HG02938 (cell line): Measurements from ENCODE around the gene AVPR1B.

Experiments
- ATAC-seq: cut with Tn5 transposase; IDR thresholded peaks from one replicate; pipeline ENCODE4 v1.9.1; 2021; ENCODE audit warnings: mild to moderate bottlenecking, moderate library complexity; ENCODE audit not compliant: unreplicated experiment

The AVPR1B gene

DNA sequence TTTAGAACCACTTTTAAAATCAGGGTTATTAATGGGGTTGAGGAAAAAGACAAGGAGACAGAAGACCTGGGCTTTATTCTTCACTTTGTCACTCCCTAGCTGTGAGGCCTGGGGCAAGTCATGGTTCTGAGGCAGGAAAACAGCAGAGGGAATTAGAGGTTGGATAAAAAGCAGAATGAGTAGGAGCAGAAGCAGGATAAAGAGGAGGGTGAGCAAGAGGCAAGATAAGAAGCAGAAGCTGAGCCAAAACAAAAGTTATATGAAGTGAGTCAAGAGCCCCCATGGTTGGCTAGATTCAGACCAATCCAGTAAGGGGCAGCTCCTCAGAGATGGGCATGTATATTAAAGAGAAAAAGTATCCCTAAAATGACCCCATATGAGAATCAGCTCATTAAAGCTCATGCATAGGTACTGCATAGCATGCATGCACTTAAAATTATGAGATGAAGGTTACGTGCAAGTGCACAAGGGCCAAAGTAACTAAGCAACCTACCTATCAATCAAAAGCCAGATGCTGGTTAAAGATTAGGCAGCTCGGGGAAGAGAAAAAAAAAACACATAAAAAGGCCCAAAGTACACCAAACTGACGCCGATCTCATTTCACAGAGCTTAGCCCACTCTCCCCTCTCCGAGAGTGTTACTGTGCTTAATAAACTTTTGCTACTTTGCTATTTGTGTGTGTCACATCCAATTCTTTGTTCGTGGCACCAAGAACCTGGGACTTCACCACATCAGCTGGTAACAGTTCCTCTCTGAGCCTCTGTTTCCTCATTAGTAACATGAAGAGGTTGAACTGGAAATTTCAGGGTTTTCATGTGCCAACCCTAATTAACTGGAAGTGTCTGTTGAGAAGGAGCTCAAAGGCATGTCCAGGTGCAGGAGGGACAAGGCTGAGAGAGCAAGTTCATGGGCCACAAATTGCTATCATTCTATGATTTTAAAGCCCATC is 2.2 kb downstream of the AVPR1B start:
- no peak for ATAC-seq

DNA sequence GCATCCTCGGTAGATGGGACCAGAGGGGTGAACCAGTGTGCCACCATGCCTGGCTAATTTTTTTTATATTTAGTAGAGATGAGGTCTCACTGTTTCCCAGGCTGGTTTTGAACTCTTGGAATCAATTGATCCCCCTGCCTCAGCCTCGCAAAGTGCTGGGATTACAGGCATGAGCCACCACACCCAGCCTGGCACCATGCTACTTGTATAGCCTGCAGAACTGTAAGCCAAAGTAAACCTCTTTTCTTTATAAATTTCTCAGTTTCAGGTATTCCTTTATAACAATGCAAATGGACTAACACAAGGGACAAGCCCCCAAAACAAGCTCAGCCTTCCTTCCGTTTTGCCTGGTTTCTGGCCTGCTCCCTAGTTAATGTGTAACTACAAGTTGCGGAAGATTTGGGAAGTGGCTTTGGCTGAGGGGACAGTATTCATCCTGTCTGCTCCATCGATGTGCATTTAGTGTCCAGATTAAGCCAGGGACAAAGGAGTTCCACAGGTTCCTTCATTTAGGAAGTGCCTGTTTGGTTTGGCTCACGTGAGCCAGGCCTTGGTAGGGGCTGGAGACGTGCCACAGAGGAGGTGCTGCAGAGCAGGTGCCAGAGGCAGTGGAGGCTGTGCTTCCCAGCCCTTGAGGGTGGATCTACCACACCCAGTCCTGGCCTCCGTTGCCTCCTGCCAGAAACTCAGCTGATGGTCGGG is 4.4 kb downstream of the AVPR1B start:
- ATAC-seq = no peak

DNA sequence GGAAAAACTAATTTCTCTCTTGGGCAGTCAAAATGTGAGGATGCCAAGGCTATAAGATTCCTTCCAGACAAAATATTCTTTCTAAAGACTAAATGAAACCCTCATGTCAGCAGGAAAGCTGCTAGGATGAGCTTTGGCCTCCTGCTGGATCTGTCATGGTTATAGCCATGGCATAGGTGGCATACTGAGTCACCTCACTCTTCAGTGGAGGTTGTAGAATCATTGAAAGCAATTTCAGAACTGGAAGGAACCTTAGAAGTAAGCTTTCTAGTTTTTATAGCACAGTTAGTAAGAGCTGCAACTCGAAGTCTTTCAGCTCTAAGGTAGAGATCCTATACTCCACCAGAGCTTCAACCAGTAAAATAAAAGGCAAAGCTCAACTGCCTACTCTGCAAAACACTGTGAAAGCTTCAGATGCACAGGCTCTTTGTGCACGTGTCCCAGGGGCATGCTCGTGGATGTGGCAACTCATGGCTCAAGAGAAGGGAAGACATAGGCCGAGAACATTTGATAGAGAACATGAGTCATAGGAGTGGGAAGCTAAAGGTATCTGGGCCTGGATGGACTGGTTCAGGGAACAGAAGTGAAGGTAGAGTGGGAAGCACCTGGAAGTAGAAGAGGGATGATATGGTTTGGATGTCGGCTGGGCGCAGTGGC is 5.8 kb downstream of the AVPR1B start:
- no peak for ATAC-seq

DNA sequence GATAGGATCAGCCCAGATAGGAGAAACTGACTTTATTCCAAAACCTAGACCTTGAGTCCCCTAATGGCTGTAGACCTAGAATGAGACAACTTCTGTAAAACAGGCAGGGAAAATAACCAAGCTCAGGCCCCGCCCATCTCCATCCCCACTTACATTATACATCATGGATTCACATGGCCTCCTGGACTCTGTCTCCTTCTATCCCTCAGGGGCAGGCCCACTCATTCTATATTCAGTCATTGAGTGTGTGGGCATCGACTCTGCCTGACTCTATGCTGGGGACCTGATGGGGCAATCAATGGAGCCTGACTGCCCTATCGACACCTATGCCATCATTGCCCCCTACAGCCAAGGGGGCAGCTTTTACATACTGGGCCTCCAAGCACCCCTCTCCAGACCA is 6.4 kb downstream of the AVPR1B start:
- no peak for ATAC-seq

DNA sequence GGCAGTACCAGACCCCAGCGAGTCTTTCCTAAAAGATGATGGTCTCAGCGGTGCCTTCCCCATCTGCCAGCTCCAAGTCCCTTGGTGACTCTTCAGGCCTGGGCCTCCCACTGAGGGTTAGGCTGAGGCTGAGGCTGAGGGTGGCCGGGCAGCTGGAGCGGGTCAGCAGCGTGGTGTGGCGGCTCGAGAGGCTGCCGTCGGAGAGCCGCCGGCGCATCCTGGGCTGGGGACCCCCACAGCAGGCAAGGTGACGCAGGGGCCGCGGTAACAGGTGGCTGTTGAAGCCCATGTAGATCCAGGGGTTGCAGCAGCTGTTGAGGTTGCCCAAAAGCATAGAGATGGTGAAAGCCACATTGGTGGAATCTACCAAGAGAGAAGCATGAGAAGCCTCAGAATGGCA is 7.0 kb downstream of the AVPR1B start:
- ATAC-seq = no peak

DNA sequence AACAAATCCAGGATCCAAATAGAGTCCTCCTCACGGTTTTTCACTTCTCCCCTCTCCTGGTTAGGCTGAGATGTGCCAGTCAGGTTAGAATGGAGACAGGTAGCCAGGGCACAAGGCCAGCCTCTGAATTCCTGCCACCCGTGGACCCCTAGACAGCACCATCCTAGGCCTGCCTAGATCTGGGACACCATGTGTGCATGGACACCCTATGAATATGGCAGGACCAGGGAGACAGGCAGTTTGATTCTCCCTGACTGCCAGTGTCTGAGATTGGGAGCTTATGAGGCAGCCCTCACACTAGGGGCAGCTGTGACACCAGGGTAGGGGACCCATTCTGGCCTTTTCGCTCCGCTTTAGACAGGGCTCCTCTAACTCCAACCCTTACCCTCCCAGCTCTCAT is 7.5 kb downstream of the AVPR1B start:
- ATAC-seq = no peak

DNA sequence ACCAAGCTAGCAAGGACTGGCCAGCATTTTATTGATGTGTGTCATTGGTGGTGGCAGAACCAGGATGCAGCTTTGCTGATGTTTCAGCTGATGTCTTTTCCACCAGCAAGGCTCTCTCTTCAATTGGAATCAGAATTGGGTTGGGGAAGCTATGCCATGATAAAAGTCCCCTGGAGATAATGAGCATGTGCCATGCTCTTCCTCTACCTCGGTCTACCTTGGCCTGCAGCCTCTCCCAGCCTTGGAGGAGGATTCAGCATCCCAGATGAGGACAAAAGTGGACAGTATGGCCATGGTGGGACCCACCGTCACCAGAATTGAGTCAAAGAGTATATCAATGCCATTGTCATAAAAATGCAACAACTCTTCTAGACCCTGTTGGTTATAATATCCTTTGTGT is 8.6 kb downstream of the AVPR1B start:
- no peak for ATAC-seq

DNA sequence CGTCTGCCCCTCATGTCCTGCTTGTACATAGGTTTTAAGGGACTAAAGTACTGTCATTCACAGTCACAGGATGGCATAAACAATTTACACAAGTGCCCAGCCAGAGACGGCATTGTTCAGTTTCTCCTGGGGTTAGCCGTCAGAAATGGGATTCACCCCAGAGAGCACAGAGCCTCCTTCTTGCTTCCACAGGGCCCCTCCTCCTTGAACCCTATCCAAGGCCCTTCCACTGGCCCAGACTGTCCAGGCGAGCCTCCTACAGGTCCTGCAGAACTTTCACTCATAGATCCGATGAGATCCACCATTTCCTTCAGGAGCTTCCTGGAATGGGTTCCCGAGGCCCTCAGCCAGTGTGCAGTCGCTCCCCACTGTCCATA is 10.0 kb downstream of the AVPR1B start:
- no peak for ATAC-seq

DNA sequence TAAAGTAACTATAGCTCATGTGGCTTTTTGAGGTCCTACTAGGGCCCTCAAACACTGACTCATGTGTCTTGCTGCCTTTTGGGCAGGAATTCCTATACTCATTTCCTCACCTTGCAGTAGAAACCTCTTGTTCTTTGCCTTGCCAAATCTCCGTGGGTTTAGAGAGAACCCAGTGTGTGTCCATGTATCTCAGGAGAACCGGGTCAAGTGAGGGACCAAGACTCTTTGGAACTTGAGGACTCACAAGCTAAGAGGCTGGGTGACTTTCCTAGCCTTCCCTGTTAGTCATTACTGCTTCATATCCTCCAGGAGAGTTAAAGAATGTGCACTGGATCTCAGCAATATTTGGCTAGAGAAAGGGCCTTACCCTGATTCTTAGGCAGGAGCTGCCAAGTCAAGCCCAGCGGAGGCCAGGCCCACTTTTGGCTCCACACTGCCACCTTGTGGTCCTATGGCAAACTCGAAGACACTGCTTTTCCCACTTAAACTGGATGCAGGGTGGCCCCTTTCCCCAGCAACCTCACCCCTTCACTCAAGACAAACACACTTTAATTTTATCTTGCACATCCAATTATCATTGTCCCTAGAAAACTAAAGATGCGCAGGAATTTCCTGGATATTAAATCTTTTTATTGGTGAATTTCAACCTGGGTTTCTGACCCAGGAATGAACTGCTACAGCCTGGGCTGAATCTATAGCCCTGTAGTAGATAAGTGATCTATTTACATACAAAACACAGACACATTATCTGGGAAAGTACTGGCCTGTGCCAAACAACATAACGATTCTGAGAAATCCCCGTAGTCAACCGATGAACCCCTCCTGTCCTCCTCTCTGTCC is 10.6 kb downstream of the AVPR1B start:
- no peak for ATAC-seq

DNA sequence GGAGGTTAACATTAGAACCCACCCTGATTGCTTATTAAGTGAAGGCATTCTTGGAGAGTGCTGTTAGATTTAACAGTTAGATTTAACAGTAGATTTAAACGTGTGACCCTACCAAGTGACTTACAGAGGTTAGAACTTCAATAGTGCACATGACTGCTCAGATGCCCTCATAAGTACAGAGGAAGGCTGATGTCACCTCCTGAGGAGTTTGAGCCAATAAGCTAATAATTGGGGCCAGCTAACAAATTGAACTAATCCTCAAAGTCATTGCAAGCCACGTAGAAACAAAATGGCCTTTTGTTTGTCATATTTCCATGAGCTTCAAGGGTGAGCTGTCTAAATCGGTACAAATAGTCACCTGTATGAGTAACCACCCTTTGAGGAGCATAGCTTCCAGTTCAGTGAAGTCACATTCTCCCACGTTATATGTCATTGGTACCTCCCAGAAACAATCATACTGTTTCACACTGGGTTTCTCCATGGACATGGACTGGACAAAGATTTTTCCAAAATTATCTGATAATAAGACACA is 11.7 kb downstream of the AVPR1B start:
- ATAC-seq = no peak

DNA sequence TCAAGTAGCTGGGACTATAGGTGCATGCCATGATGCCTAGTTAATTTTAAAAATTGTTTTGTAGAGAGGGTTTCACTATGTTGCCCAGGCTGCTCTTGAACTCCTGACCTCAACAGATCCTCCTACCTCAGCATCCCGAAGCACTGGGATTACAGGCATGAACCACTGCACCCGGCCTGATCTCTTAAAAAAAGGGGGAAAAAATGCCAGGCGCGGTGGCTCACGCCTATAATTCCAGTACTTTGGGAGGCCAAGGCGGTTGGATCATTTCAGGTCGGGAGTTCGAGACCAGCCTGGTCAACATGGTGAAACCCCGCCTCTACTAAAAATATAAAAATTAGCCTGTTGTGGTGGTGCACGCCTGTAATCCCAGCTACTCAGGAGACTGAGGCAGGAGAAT is 13.2 kb downstream of the AVPR1B start:
- no peak for ATAC-seq

DNA sequence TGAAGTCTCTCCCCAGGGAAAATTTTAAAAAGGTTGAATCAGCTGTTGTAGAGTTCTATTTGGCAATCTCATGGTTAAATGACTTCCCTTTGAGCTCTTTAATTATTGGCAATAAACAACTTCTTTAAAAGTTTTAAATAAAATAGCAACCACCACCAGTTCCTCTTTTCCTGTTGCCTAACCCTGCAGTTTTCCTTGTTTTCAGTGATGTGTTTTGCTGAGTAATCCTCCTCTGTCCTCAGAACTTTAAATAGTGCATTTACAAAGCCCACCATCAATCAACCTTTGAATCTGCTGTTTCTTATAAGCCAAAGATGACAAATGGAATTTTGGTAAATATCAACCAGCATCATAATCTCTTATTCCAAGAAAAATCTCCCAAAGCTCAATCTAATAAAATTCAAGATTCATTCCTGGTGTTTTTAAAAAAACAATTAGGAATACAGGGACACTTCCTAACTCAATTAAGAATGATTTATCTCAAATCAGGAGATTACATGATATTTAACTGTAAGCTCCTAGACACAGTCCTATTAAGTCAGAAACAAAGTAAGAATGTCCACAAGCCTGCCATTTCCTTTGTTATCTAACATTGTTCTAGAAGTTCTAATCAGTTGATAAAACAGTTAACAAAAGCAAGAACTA is 14.8 kb downstream of the AVPR1B start:
- ATAC-seq = no peak

DNA sequence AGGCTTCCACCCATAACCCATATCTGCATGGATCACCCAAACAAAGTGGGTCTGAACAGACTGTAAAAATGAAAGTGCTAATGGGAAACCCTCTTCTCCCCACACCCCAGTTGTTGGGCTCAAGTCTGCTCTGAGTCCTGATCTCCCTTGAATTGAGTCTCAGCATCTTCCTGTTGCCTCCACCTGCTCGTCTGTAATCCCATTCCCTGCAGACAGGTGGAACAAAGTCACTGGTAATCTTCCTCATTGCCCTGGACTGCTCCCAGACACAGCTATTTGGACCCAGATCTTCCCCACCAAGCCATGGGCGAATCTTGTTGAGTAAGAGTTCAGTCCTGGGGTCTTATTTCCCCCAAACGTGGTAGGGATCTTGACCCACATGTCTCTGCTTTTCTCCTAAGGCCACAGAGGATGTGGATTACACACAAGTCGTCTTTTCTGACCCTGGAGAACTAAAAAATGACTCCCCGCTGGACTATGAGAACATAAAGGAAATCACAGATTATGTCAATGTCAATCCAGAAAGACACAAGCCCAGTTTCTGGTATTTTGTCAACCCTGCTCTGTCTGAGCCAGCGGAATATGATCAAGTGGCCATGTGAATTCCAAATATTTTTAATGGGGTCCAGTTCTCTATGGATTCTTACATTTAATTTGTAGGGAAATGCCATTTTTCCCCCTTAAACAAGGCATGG is 15.7 kb downstream of the AVPR1B start:
- ATAC-seq = no peak

DNA sequence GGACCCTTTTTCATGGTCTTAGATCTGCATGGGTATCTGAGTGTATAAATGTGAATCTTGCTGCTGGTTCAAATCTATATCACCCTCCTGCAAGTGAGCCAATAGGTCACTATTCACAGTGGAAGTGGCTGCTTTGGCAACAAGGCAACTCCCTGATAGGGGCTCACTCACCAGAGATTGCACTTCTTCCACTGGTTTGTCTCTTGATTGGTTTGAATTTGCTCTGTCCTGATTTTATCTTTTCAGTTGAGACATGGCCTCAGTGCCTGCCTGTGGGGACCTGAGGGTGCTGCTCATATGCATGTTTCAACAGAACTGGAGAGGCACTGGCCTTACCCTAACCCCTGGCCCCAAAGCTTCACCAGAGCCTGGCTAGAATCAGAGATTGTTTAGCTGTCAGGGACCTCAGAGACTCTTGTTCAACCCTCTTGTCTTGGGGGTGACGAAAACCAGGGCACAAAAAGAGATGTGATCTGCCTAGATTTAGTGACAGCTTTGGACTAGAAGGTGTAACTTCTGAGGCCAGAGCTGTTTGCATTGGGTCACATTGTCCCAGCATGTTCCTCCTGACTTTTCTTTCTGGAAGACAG is 16.9 kb downstream of the AVPR1B start:
- ATAC-seq = no peak

DNA sequence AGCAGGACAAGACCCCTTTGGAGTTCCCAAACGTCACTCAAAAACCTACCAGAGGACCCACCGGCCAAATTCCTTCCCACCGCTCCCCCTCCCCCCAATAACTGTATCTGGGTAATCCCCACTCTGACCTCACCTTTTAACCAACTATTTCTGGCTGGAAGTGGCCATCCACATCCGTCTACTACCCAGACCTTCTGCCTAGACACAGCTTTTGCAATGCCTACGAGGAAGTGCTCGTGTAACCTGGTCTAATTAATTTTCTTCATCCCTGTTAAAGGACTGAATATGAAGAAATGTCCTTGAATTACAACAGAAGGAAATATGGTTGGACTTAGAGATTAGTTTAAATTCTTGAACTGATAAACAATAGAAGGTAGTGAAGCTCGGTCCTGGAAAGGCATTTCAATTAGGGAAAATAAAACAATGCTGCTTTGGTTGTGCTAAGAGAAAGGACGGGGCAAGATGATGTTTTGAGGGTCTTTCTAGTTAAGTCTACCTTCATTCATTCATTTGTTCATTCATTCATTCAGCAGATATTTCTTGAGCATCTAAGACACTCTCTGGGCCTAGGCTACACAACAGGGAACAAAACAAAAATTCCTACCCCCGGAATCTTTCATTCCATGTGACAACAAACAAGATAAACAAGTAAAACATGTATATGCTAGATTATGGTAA is 18.8 kb downstream of the AVPR1B start:
- ATAC-seq = no peak

DNA sequence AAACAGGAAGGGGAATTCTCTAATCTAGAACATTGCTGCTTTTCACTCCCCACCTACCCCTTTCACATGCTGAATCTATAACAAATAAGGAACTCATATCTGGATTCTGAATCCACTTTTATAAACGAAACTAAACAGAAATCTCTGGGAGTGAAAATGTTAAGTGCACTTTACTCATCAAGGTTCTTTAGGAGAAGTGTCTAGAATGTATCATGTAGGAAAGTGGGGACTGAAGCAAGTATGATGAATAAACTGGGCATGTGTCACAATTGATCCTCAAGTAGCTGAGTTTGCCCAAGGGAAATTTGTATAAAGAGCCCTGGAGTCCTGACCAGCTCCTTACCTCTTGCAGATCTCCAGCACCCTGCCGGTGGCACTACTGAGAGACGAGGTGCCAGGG is 19.8 kb downstream of the AVPR1B start:
- ATAC-seq = no peak

DNA sequence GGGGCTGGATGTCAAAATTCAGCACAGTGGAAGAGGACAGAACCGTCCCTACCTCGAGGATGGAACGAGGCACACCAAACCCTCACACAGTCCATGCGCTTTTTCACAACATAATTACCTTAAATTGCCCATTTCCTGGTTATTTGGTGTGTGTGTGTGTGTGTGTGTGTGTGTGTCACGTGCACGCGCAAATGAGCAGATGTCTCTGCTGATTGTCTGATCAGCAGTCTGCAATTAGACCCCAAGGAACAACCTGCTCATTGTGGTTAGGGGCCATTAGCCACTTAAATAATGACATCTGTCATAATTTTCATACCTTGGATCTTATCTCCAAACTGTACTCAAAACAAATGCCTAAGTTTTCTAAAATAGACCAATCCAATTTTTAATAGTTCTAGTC is 23.2 kb downstream of the AVPR1B start:
- ATAC-seq = no peak

DNA sequence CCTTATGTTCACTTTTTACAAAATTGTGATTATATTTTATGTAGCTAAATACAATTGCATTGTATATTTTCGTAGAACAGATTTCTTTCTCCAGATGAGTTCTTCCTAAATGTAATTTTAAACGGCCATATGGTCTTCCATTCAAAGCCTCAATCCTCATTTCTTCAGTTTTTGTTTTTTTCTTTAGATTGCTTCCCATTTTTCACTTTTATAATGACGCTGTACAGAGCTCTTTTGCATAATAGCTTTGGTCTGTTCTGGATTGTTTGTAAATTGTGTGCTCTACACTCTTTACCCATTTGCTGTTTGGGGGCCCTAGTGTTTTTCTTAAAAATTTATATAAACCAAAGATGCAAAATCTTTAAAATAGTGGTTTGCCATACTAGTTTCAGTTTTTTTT is 27.8 kb downstream of the AVPR1B start:
- ATAC-seq = no peak

DNA sequence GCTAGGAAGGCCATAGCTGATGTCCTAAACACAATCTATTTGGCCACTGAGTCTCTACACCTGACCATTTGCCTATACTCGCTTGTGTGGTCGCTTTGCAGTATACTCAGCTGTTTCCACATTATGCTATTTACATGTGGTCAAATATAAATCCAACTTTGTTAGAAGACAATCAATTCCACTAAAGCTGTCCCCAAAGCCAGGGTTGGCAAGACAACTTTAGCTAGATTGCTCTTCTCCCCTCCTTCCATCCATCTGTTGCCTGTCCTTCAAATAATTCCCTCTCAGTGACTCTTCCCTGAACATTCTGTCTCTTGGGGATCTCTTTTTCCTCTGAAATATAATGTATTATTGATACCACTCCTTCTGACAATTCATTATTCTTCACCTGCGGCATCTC is 30.1 kb downstream of the AVPR1B start:
- ATAC-seq = no peak
